Spleen (tissue), 11 donors: Measurements from ENCODE around the gene NPRL2. TPM values are rescaled to one million over a fixed set of nuclear protein-coding genes. Genes with fewer than 3 reads are reported as not detected.

Experiments
- DNase-seq: peaks from one replicate; pipeline ENCODE4 v3.0.0-alpha.2; 2020
- H3K27ac ChIP-seq, 8 donors: fragments of 200-600 bp; sonication (generic) in 7 of 8; 1 replicate in 4 of 8; 2 replicates in 4 of 8; pipeline versions ENCODE4 v1.5.0 to v1.8.0; 2016 to 2021; ENCODE audit warnings: inconsistent platforms in 4 of 8, mild to moderate bottlenecking in 4 of 8, moderate library complexity in 1 of 8
- H3K27me3 ChIP-seq, 7 donors: fragments of 200-600 bp; sonication (generic) in 6 of 7; replicated peaks in 1 of 7; 1 replicate in 4 of 7; 2 replicates in 3 of 7; pipeline versions ENCODE4 v1.5.0 to v1.8.0; 2016 to 2021; ENCODE audit warnings: inconsistent platforms in 3 of 7, mild to moderate bottlenecking in 1 of 7
- H3K36me3 ChIP-seq, 6 donors: fragments of 200-600 bp; sonication (generic) in 5 of 6; 1 replicate in 4 of 6; 2 replicates in 2 of 6; pipeline versions ENCODE4 v1.5.0 to v1.8.0; 2016 to 2021; ENCODE audit warnings: inconsistent platforms in 2 of 6
- H3K4me1 ChIP-seq, 6 donors: fragments of 200-600 bp; sonication (generic) in 5 of 6; 1 replicate in 3 of 6; 2 replicates in 3 of 6; pipeline versions ENCODE4 v1.5.0 to v1.8.0; 2016 to 2021; ENCODE audit warnings: inconsistent platforms in 3 of 6
- H3K4me3 ChIP-seq, 8 donors: fragments of 200-600 bp; sonication (generic) in 7 of 8; 1 replicate in 4 of 8; 2 replicates in 4 of 8; pipeline versions ENCODE4 v1.5.0 to v1.8.0; 2016 to 2021; ENCODE audit warnings: inconsistent platforms in 4 of 8, mild to moderate bottlenecking in 4 of 8, moderate library complexity in 2 of 8
- H3K9me3 ChIP-seq, 8 donors: fragments of 200-600 bp; sonication (generic) in 7 of 8; 1 replicate in 4 of 8; 2 replicates in 4 of 8; pipeline versions ENCODE4 v1.5.0 to v1.8.0; 2016 to 2021; ENCODE audit warnings: inconsistent platforms in 4 of 8
- CTCF ChIP-seq, 11 experiments: fragments of 200-600 bp in 7 of 11; fragments of 450-650 bp in 4 of 11; sonication (generic) in 4 of 11; IDR thresholded peaks in 8 of 11; conservative IDR thresholded peaks in 3 of 11; 1 replicate in 7 of 11; 2 replicates in 4 of 11; pipeline versions ENCODE4 v1.4.0 to v1.8.0; 2016 to 2021; ENCODE audit warnings: antibody characterized with exemption in 11 of 11, inconsistent platforms in 4 of 11, mild to moderate bottlenecking in 1 of 11
- POLR2A ChIP-seq, 3 donors: fragments of 450-650 bp; IDR thresholded peaks; one replicate each; pipeline ENCODE4 v1.5.1; 2017; ENCODE audit warnings: antibody characterized with exemption in 3 of 3, mild to moderate bottlenecking in 1 of 3
- POLR2AphosphoS5 ChIP-seq, 3 donors: sonication (generic); formaldehyde crosslinking; IDR thresholded peaks; one replicate each; pipeline ENCODE4 v1.5.1; 2017; ENCODE audit warnings: antibody characterized with exemption in 3 of 3
- WGBS, 5 donors: extraction: QIAGEN DNeasy Blood & Tissue Kit in 3 of 5; methylation state at CpG; one replicate each; pipeline versions ENCODE4 v1.1.5 to v1.1.7; 2013 to 2018; 5-methylcytosine and 5-hydroxymethylcytosine counted together
- intact Hi-C: fragments of 100-400 bp; cut with DNase I; formaldehyde crosslinking; loops from one replicate; pipeline ENCODE4 v1.15.0; 2023; ENCODE audit warnings: low total_unique reads
- polyA plus RNA-seq, 3 donors: library from polyadenylated mRNA; stranded (reverse); fragments of 200-250 nt; gene quantifications; one replicate each; pipeline ENCODE4 v1.2.1, GENCODE V29; 2013
- total RNA-seq, 7 donors: library from RNA; depleted of rRNA in 3 of 7; stranded (reverse); fragments of >200 nt in 3 of 7; fragmentation: NEBNext Ultra II Directional in 4 of 7; extraction: Animal tissue kit (Norgen Biotek cat#: 25700) in 4 of 7; gene quantifications; one replicate each; pipeline versions ENCODE4 v1.1.0 to v1.2.1, GENCODE V29; 2016 to 2021
- donor health status: healthy with polysubstance abuse.
- donor health status: DM: no; HTN: no; CAD: no; lungs with moderate emphysema.
- donor health status: DM: no; HTN: no; CAD: no.
- donor health status: Bipolar disorder and iron deficiency.
- donor health status: healthy.
- donor health status: DM: no; HTN: no; CAD: no.
- donor health status: DM: yes; HTN: yes; CAD: no.

NPRL2 gene
- total and polyA plus RNA-seq, 10 donors, result 17.8 to 31.2 (median 22.9) TPM

- DNase-seq, result peak; percentile 84
- WGBS, 5 donors, result 59 to 71% (median 62%) methylated on average over 17 to 24 of the region's 24 CpGs
- H3K27ac ChIP-seq, result peak overlapping the region; percentile 70 to 93 (median 89)
- TF ChIP-seq POLR2AphosphoS5 (IDR thresholded peaks at IDR 0.05), result no peak
- no peak for TF ChIP-seq CTCF (IDR thresholded peaks at IDR 0.05 in 8 of 11, conservative IDR thresholded peaks at IDR 0.05 in 3 of 11)
- TF ChIP-seq POLR2A (IDR thresholded peaks at IDR 0.05), result no peak
- H3K4me3 ChIP-seq, result peak overlapping the region; percentile 61 to 97 (median 86)
- H3K27me3 ChIP-seq, result no peaks in the 10 kb centered on the region
- intact Hi-C loops, result no loop called here
- peaks cover 29 to 65% (median 51%) of the 10 kb centered on the region in 6 donors for H3K4me1 ChIP-seq
- H3K36me3 ChIP-seq, result peaks cover 0 to 52% (median 31%) of the 10 kb centered on the region in 6 donors
- no peaks in the 10 kb centered on the region for H3K9me3 ChIP-seq
Observed at GRCh38 chr3:50358355-50358910, 7.9 kb upstream of the NPRL2 start.

- H3K27ac ChIP-seq, result peak overlapping the region in 5 of 8 donors; percentile 15 to 92 (median 90)
- H3K36me3 ChIP-seq, result peaks cover 0 to 62% (median 38%) of the 10 kb centered on the region in 6 donors
- no peaks in the 10 kb centered on the region for H3K27me3 ChIP-seq
- 60 to 94% (median 73%) methylated on average over 1 of the region's 1 CpG for WGBS, 5 donors
- H3K4me3 ChIP-seq, result peak overlapping the region; percentile 61 to 97 (median 86)
- H3K9me3 ChIP-seq, result no peaks in the 10 kb centered on the region
- peaks cover 29 to 74% (median 57%) of the 10 kb centered on the region in 6 donors for H3K4me1 ChIP-seq
- intact Hi-C loops, result no loop called here
- no peak for DNase-seq
- TF ChIP-seq POLR2AphosphoS5 (IDR thresholded peaks at IDR 0.05) (no peak), POLR2A (IDR thresholded peaks at IDR 0.05) (no peak), CTCF (IDR thresholded peaks at IDR 0.05 in 8 of 11, conservative IDR thresholded peaks at IDR 0.05 in 3 of 11) (no peak)
Observed at GRCh38 chr3:50357481-50357880, 6.9 kb upstream of the NPRL2 start.

- Histone ChIP-seq H3K36me3 (peaks cover 0 to 71% (median 40%) of the 10 kb centered on the region in 6 donors), H3K4me3 (peak overlapping the region in 6 of 8 donors; percentile 2 to 97 (median 83)), H3K27ac (peak overlapping the region in 5 of 8 donors; percentile 4 to 92 (median 90)), H3K27me3 (no peaks in the 10 kb centered on the region), H3K4me1 (peaks cover 34 to 84% (median 64%) of the 10 kb centered on the region in 6 donors), H3K9me3 (no peaks in the 10 kb centered on the region)
- TF ChIP-seq CTCF (IDR thresholded peaks at IDR 0.05 in 8 of 11, conservative IDR thresholded peaks at IDR 0.05 in 3 of 11) (no peak), POLR2A (IDR thresholded peaks at IDR 0.05) (no peak), POLR2AphosphoS5 (IDR thresholded peaks at IDR 0.05) (no peak)
- DNase-seq, result no peak
- intact Hi-C loops, result no loop called here
- 51 to 75% (median 57%) methylated on average over 4 to 5 of the region's 5 CpGs for WGBS, 5 donors
Observed at GRCh38 chr3:50356553-50356952, 6.0 kb upstream of the NPRL2 start.

- 65 to 77% (median 72%) methylated on average over 5 of the region's 5 CpGs for WGBS, 5 donors
- TF ChIP-seq CTCF (IDR thresholded peaks at IDR 0.05 in 8 of 11, conservative IDR thresholded peaks at IDR 0.05 in 3 of 11) (no peak), POLR2AphosphoS5 (IDR thresholded peaks at IDR 0.05) (no peak), POLR2A (IDR thresholded peaks at IDR 0.05) (no peak)
- no peak for DNase-seq
- no peaks in the 10 kb centered on the region for H3K9me3 ChIP-seq
- peaks cover 0 to 72% (median 40%) of the 10 kb centered on the region in 6 donors for H3K36me3 ChIP-seq
- no peaks in the 10 kb centered on the region for H3K27me3 ChIP-seq
- H3K4me1 ChIP-seq, result peaks cover 39 to 89% (median 70%) of the 10 kb centered on the region in 6 donors
- peak overlapping the region in 5 of 8 donors; percentile 2 to 97 (median 83) for H3K4me3 ChIP-seq
- H3K27ac ChIP-seq, result peak overlapping the region in 5 of 8 donors; percentile 4 to 92 (median 90)
- intact Hi-C loops, result no loop called here
Observed at GRCh38 chr3:50355829-50356552, 5.4 kb upstream of the NPRL2 start.
